HCT116 (cell line): Measurements from ENCODE around the gene CALN1. TPM values are rescaled to one million over a fixed set of nuclear protein-coding genes. Genes with fewer than 3 reads are reported as not detected.

Source experiments
- ATAC-seq: fragments of 200-7000 bp; cut with Tn5 transposase; 2 replicates; pipeline ENCODE4 v1.9.1; 2020; ENCODE audit warnings: mild to moderate bottlenecking, moderate library complexity
- BruUV-seq: library from RNA; stranded (reverse); fragments of 400-500 nt; replicated peaks from 2 replicates; lab custom pipeline; 2021; lab: Mats Ljungman, UMichigan
- CTCF ChIA-PET: fragments of 300-600 bp; sonication (Branson Sonifier 250); formaldehyde crosslinking; loops from one replicate; lab custom pipeline; 2021; ENCODE audit warnings: antibody characterized with exemption; lab: Charles Lee
- POLR2A ChIA-PET: fragments of 300-600, 350-600 bp; sonication (Branson Sonifier 250); formaldehyde crosslinking; loops from one replicate; lab custom pipeline; 2021; ENCODE audit warnings: antibody characterized with exemption; lab: Charles Lee
- RAD21 ChIA-PET, 2 experiments: fragments of 300-600 bp; sonication (Branson Sonifier 250); formaldehyde crosslinking; loops; one replicate each; lab custom pipeline; 2023; ENCODE audit warnings: low total read pairs in 2 of 2; ENCODE audit not compliant: uncharacterized antibody in 2 of 2, unreplicated experiment in 2 of 2, low non-redundant PET in 1 of 2; lab: Charles Lee
- DNase-seq: peaks from one replicate; pipeline ENCODE4 v3.0.0-alpha.2; 2010; ENCODE audit warnings: low read depth, low spot score
- H2AFZ ChIP-seq: fragments of 200-600 bp; shearing (Covaris generic), sonication (generic); 2 replicates; pipeline ENCODE4 v1.6.1; 2017; ENCODE audit warnings: low read depth, mixed run types, mixed read lengths, antibody characterized with exemption, low read length; ENCODE audit not compliant: poor library complexity, severe bottlenecking
- H3K27ac ChIP-seq: 2 replicates; pipeline ENCODE4 v1.5.1; 2012; ENCODE audit warnings: low read depth, low read length
- H3K27me3 ChIP-seq: fragments of 200-600 bp; sonication (generic); 2 replicates; pipeline ENCODE4 v1.6.1; 2016; ENCODE audit warnings: mixed run types, low read length, mixed read lengths; ENCODE audit not compliant: insufficient read depth
- H3K36me3 ChIP-seq, 2 experiments: fragments of 200-500 bp in 1 of 2; fragments of 200-600 bp in 1 of 2; sonication (Bioruptor generic) in 1 of 2; sonication (generic) in 1 of 2; 2 replicates each; pipeline versions ENCODE4 v1.5.1 to v1.6.1; 2014 to 2016; ENCODE audit warnings: low read length in 2 of 2, inconsistent platforms in 1 of 2, mixed read lengths in 1 of 2, mixed run types in 1 of 2; ENCODE audit not compliant: insufficient read depth in 2 of 2, control insufficient read depth in 1 of 2
- H3K4me1 ChIP-seq, 2 experiments: fragments of 200-600 bp in 1 of 2; sonication (generic) in 1 of 2; 2 replicates each; pipeline versions ENCODE4 v1.5.1 to v1.6.1; 2012 to 2017; ENCODE audit warnings: low read length in 2 of 2, inconsistent platforms in 1 of 2, mild to moderate bottlenecking in 1 of 2, mixed read lengths in 1 of 2, mixed run types in 1 of 2, moderate library complexity in 1 of 2; ENCODE audit not compliant: insufficient read depth in 2 of 2, control insufficient read depth in 1 of 2
- H3K4me2 ChIP-seq: fragments of 200-600 bp; sonication (generic); 2 replicates; pipeline ENCODE4 v1.6.1; 2017; ENCODE audit warnings: mixed run types, low read length, mixed read lengths
- H3K4me3 ChIP-seq, 2 experiments: fragments of 200-600 bp in 1 of 2; sonication (generic) in 1 of 2; replicated peaks in 1 of 2; 2 replicates each; pipeline ENCODE4 v1.5.1; 2011 to 2016; ENCODE audit warnings: low read length in 2 of 2, control low read depth in 1 of 2, low read depth in 1 of 2, mild to moderate bottlenecking in 1 of 2, mixed read lengths in 1 of 2, mixed run types in 1 of 2
- H3K79me2 ChIP-seq: fragments of 200-600 bp; sonication (generic); 2 replicates; pipeline ENCODE4 v1.6.1; 2017; ENCODE audit warnings: mild to moderate bottlenecking, mixed run types, low read length, moderate library complexity, mixed read lengths; ENCODE audit not compliant: insufficient read depth
- H3K9ac ChIP-seq: fragments of 200-600 bp; sonication (generic); 2 replicates; pipeline ENCODE4 v1.6.1; 2016; ENCODE audit warnings: low read length, mixed read lengths
- H3K9me2 ChIP-seq: fragments of 200-600 bp; sonication (generic), shearing (Covaris generic); 2 replicates; pipeline ENCODE4 v1.6.1; 2017; ENCODE audit warnings: mixed run types, mild to moderate bottlenecking, moderate library complexity; ENCODE audit not compliant: insufficient read depth
- H3K9me3 ChIP-seq, 2 experiments: fragments of 200-500 bp in 1 of 2; fragments of 200-600 bp in 1 of 2; sonication (Bioruptor generic) in 1 of 2; sonication (generic) in 1 of 2; 2 replicates each; pipeline ENCODE4 v1.6.1; 2014 to 2017; ENCODE audit warnings: low read length in 2 of 2, mixed read lengths in 2 of 2, inconsistent platforms in 1 of 2, low read depth in 1 of 2, mild to moderate bottlenecking in 1 of 2, mixed run types in 1 of 2, moderate library complexity in 1 of 2; ENCODE audit not compliant: control insufficient read depth in 1 of 2, insufficient read depth in 1 of 2
- H4K20me1 ChIP-seq: fragments of 200-600 bp; sonication (generic), shearing (Covaris generic); 2 replicates; pipeline ENCODE4 v1.6.1; 2017; ENCODE audit warnings: mixed run types, mild to moderate bottlenecking, moderate library complexity; ENCODE audit not compliant: insufficient read depth
- ATF3 ChIP-seq: IDR thresholded peaks from 2 replicates; pipeline ENCODE4 v1.6.1; 2012
- CBX3 ChIP-seq: IDR thresholded peaks from 2 replicates; pipeline ENCODE4 v1.6.1; 2012; ENCODE audit warnings: low read depth
- CEBPB ChIP-seq: IDR thresholded peaks from 2 replicates; pipeline ENCODE4 v1.6.1; 2012; ENCODE audit warnings: low read depth
- CTCF ChIP-seq, 3 experiments: fragments of 200-600 bp in 1 of 3; sonication (generic) in 1 of 3; IDR thresholded peaks in 2 of 3; conservative IDR thresholded peaks in 1 of 3; 2 replicates each; pipeline ENCODE4 v1.5.1; 2012 to 2017; ENCODE audit warnings: low read depth in 2 of 3, low read length in 2 of 3, antibody characterized with exemption in 1 of 3, borderline replicate concordance in 1 of 3, control low read depth in 1 of 3, mild to moderate bottlenecking in 1 of 3, mixed read lengths in 1 of 3, mixed run types in 1 of 3, moderate library complexity in 1 of 3; ENCODE audit not compliant: insufficient read depth in 1 of 3
- EGR1 ChIP-seq: IDR thresholded peaks from 2 replicates; pipeline ENCODE4 v1.6.1; 2012; ENCODE audit warnings: low read depth
- ELF1 ChIP-seq: IDR thresholded peaks from 2 replicates; pipeline ENCODE4 v1.6.1; 2012; ENCODE audit warnings: low read depth, borderline replicate concordance
- JUND ChIP-seq: IDR thresholded peaks from 2 replicates; pipeline ENCODE4 v1.6.1; 2012
- MAX ChIP-seq: IDR thresholded peaks from 2 replicates; pipeline ENCODE4 v1.6.1; 2012
- POLR2A ChIP-seq: IDR thresholded peaks from 2 replicates; pipeline ENCODE4 v1.7.0; 2011; ENCODE audit warnings: borderline replicate concordance; ENCODE audit not compliant: insufficient read depth, insufficient read length; ENCODE audit errors: extremely low read depth
- POLR2AphosphoS5 ChIP-seq: IDR thresholded peaks from 2 replicates; pipeline ENCODE4 v1.6.1; 2011; ENCODE audit warnings: mild to moderate bottlenecking, low read depth, low read length, moderate library complexity
- RAD21 ChIP-seq: IDR thresholded peaks from 2 replicates; pipeline ENCODE4 v1.6.1; 2012; ENCODE audit warnings: low read depth, mild to moderate bottlenecking
- REST ChIP-seq: IDR thresholded peaks from 2 replicates; pipeline ENCODE4 v1.6.1; 2012; ENCODE audit warnings: low read depth
- SP1 ChIP-seq: IDR thresholded peaks from 2 replicates; pipeline ENCODE4 v1.6.1; 2012; ENCODE audit warnings: low read depth
- SRF ChIP-seq: IDR thresholded peaks from 2 replicates; pipeline ENCODE4 v1.6.1; 2012; ENCODE audit warnings: low read depth
- YY1 ChIP-seq: IDR thresholded peaks from 2 replicates; pipeline ENCODE4 v1.6.1; 2011; ENCODE audit warnings: low read length, low read depth, moderate library complexity, mild to moderate bottlenecking; ENCODE audit not compliant: insufficient replicate concordance; ENCODE audit errors: extremely low read depth
- ZBTB33 ChIP-seq: IDR thresholded peaks from 2 replicates; pipeline ENCODE4 v1.6.1; 2011; ENCODE audit warnings: mild to moderate bottlenecking, low read length, moderate library complexity; ENCODE audit not compliant: insufficient replicate concordance; ENCODE audit errors: extremely low read depth
- ZFX ChIP-seq: fragments of 450-650 bp; IDR thresholded peaks from 2 replicates; pipeline ENCODE4 v1.6.1; 2017
- ZNF274 ChIP-seq: fragments of 200-500 bp; sonication (Bioruptor generic); IDR thresholded peaks from 2 replicates; pipeline ENCODE4 v1.6.1; 2014; ENCODE audit warnings: mild to moderate bottlenecking, low read depth, low read length, inconsistent platforms
- intact Hi-C: fragments of 100-400 bp; cut with micrococcal nuclease; formaldehyde crosslinking; loops from 2 replicates; pipeline ENCODE4 v1.10.0; 2022
- total RNA-seq: library from RNA; stranded (reverse); gene quantifications from one replicate; pipeline ENCODE4 v1.2.1, GENCODE V29; 2021; ENCODE audit not compliant: unreplicated experiment

Gene CALN1
- total RNA-seq, 1 experiment from 2014 or later, result 0.17 TPM

- Histone ChIP-seq H3K36me3 (no peaks in the 10 kb centered on the region), H3K4me3 (no peak overlapping the region), H3K27ac (no peak overlapping the region), H3K9me3 (no peaks in the 10 kb centered on the region; a peak in 1 of 4 replicates), H3K9me2 (no peaks in the 10 kb centered on the region), H3K79me2 (no peaks in the 10 kb centered on the region), H3K4me2 (no peak overlapping the region), H3K27me3 (no peaks in the 10 kb centered on the region), H2AFZ (no peak overlapping the region), H3K9ac (no peak overlapping the region), H3K4me1 (no peaks in the 10 kb centered on the region), H4K20me1 (no peaks in the 10 kb centered on the region)
- intact Hi-C loops, result no loop called here
- POLR2A ChIA-PET, result no interaction called here
- no TSS peak for BruUV-seq
- DNase-seq, result no peak
- ATAC-seq, result no peak
- RAD21 ChIA-PET, result no interaction called here
- TF ChIP-seq POLR2A (no peak), ATF3 (no peak), YY1 (no peak), CBX3 (no peak), JUND (no peak), RAD21 (no peak), ELF1 (no peak), SRF (no peak), CTCF (IDR thresholded peaks at IDR 0.05 in 2 of 3, conservative IDR thresholded peaks at IDR 0.05 in 1 of 3; ENCODE audit: borderline replicate concordance in 1 of 3, insufficient read depth in 1 of 3, low read depth in 2 of 3, low read length in 2 of 3) (no peak), REST (no peak), ZNF274 (no peak), MAX (no peak), CEBPB (no peak), EGR1 (no peak), ZBTB33 (no peak), ZFX (no peak), POLR2AphosphoS5 (no peak), SP1 (no peak)
- CTCF ChIA-PET, result no interaction called here
These were observed 259.7 kb downstream of the CALN1 start for GRCh38 chr7:72152161-72153131.
